KOPT-K1 (cell line): ENCODE measurements around the gene ELMO1.

Source experiments
- H3K27ac ChIP-seq: fragments of 200-600 bp; sonication (generic); 2 replicates; pipeline ENCODE4 v1.5.1; 2016; ENCODE audit warnings: antibody characterized with exemption, mild to moderate bottlenecking, low read depth, low read length; ENCODE audit not compliant: poor library complexity, severe bottlenecking
- H3K36me3 ChIP-seq: fragments of 200-600 bp; sonication (generic); 2 replicates; pipeline ENCODE4 v1.5.1; 2017; ENCODE audit warnings: antibody characterized with exemption, mild to moderate bottlenecking, low read length, moderate library complexity; ENCODE audit not compliant: insufficient read depth
- H3K9me3 ChIP-seq: fragments of 200-600 bp; sonication (generic); 2 replicates; pipeline ENCODE4 v1.5.1; 2017; ENCODE audit warnings: antibody characterized with exemption, low read length, mild to moderate bottlenecking; ENCODE audit not compliant: insufficient read depth, poor library complexity, severe bottlenecking

Gene ELMO1

GRCh38 chr7:37365405-37365804 is 83.3 kb downstream of the ELMO1 start:
- no peak overlapping the region for H3K27ac ChIP-seq
- no peaks in the 10 kb centered on the region for H3K9me3 ChIP-seq
- no peaks in the 10 kb centered on the region for H3K36me3 ChIP-seq

GRCh38 chr7:37364856-37365255 is 83.8 kb downstream of the ELMO1 start:
- no peak overlapping the region for H3K27ac ChIP-seq
- no peaks in the 10 kb centered on the region for H3K9me3 ChIP-seq
- H3K36me3 ChIP-seq: no peaks in the 10 kb centered on the region

- H3K27ac ChIP-seq: peak overlapping the region; percentile 40
- no peaks in the 10 kb centered on the region for H3K36me3 ChIP-seq
- no peaks in the 10 kb centered on the region for H3K9me3 ChIP-seq
Measured at GRCh38 chr7:37363536-37364491, 84.8 kb downstream of the ELMO1 start.

DNA sequence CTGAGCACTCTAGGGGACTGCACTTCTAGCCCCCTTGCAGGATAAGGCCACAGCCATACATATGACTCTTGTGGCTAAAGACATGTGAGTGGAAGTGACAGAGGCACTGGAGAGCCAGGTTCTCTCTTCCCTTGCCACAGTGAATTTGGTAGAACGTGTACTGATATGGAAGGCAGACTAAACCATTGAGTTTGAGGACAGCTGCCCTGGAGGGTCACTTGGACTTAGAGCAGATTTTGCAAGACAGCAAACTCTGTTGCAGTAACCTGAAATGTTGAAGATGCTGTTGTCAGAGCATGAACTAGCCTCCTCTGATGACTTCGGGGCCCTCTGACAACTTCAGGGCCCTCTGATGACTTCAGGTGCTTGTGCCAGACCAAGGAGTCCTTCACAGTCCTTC is 85.9 kb downstream of the ELMO1 start:
- no peaks in the 10 kb centered on the region for H3K36me3 ChIP-seq
- H3K9me3 ChIP-seq: no peaks in the 10 kb centered on the region

GRCh38 chr7:37360484-37360883 is 88.2 kb downstream of the ELMO1 start:
- Histone ChIP-seq H3K27ac (peak overlapping the region; percentile 65), H3K9me3 (no peaks in the 10 kb centered on the region), H3K36me3 (no peaks in the 10 kb centered on the region)

More for the DNA sequence above, 85.9 kb downstream of the ELMO1 start:
- H3K27ac ChIP-seq: peak overlapping the region; percentile 40

DNA sequence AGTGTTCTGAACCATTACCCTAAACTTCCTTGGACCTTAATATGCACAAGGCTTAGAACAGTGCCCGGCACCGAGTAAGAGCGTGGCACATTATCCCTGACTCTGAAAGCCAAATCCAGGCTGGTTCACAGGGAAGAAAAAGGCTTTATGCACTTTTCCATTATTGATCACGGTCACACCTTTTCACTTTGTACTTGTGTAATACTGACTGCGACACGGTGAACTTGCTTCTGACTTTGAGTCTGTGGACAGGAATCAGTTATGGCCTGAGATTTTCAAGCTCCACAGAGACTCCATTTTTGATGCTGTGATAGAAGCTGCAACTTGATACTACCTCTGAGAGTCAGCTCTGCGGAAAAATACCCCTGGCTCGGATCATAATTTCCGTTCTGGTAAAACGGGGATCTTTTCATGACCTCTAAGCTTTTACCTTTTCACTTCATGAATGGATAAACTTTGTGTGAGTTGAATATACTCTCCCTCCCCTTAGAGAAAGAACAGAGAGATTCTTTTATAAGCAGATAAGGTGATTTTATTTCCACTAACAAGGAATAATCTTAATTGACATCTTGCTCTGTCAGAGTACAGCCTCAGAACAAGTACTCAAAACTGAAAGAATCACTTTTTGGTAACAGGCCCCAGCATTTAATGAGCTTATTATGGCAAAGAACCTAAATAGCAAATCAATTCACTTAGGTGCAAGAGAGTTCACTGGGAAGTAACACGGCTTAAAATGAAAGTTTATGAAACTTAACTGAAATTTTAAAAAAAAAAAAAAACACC is 88.8 kb downstream of the ELMO1 start:
- Histone ChIP-seq H3K36me3 (no peaks in the 10 kb centered on the region), H3K9me3 (no peaks in the 10 kb centered on the region), H3K27ac (peak overlapping the region; percentile 65)

DNA sequence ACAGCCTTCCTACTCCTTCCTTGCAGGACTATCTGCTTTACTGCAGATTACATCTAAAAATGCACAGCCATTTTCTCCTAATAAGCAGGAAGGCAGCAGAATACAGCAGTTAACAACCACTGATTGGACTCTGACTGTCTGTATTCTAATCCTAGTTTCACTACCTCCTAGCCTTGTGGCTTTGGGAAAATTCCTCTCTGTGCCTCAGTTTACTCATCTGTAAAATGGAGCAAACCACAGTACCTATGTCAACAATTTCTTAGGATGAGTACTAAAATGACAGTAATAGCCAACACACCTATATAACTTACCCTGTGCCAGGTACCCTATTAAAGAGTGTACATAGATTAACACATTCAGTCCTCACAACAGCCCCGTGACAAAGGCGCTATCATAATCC is 89.5 kb downstream of the ELMO1 start:
- Histone ChIP-seq H3K36me3 (no peaks in the 10 kb centered on the region), H3K9me3 (no peaks in the 10 kb centered on the region), H3K27ac (peak overlapping the region; percentile 65)

DNA sequence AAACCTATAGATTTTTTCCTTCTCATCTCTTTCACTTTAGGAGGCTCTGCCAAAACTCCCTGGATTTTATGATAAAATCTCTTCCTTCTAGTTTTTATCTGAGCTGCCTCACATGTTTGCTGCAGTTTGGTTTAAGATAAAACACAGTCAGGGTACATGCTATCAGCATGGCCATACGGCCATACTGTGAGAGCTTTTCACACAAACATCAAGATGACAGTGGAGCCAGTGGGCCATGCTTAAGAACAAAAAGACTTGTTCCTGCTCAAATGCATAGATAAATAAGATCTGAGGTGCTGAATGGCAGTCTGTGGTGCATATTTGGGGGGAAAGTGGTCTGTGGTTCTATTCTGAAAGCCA is 91.0 kb downstream of the ELMO1 start:
- Histone ChIP-seq H3K9me3 (no peaks in the 10 kb centered on the region), H3K27ac (peak overlapping the region; percentile 65), H3K36me3 (no peaks in the 10 kb centered on the region)

- no peaks in the 10 kb centered on the region for H3K9me3 ChIP-seq
- H3K27ac ChIP-seq: peak overlapping the region; percentile 65
- no peaks in the 10 kb centered on the region for H3K36me3 ChIP-seq
Measured at GRCh38 chr7:37356911-37357636, 91.6 kb downstream of the ELMO1 start.

GRCh38 chr7:37354656-37355131 is 94.0 kb downstream of the ELMO1 start:
- Histone ChIP-seq H3K36me3 (no peaks in the 10 kb centered on the region; the same call in 1 of the 2 replicates), H3K27ac (peak overlapping the region; percentile 78), H3K9me3 (no peaks in the 10 kb centered on the region)

- H3K36me3 ChIP-seq: no peaks in the 10 kb centered on the region; the same call in 1 of the 2 replicates
- no peaks in the 10 kb centered on the region for H3K9me3 ChIP-seq
- peak overlapping the region; percentile 78 for H3K27ac ChIP-seq
Measured at GRCh38 chr7:37353949-37354655, 94.6 kb downstream of the ELMO1 start.

DNA sequence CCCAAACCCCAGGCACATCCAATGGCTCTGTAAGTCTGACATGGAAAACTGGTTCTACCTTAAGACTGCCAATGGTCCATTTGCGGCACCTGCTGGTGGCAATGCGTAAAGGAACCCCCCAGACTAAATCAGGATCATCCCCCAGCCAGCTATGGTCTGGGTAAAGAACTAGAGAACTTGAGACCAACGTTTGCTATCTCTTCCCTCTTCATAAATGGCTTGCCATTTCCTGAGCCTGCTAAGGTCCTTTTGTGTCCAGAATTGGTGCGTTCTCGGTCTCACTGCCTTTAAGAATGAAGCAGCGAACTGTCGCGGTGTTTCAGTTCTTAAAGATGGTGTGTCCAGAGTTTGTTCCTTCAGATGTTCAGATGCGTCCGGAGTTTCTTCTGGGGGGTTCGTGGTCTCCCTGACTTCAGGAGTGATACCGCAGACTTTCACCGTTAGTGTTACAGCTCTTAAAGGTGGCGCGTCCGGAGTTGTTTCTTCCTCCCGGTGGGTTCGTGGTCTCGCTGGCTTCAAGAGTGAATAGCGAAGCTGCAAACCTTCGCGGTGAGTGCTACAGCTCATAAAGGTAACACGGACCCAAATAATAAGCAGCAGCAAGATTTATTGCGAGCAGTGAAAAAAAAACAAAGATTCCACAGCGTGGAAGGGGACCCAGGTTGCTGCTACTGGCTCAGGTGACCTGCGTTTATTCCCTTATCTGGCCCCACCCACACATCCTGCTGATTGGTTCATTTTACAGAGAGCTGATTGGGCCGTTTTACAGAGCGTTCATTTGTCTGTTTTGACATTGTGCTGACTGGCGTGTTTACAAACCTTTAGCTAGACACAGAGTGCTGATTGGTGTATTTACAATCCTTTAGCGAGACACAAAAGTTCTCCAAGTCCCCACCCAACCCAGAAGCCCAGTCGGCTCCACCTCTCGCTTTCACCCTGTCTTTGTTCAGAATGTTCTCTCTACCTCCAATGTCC is 95.4 kb downstream of the ELMO1 start:
- peak overlapping the region; percentile 78 for H3K27ac ChIP-seq
- no peaks in the 10 kb centered on the region; the same call in 1 of the 2 replicates for H3K36me3 ChIP-seq
- no peaks in the 10 kb centered on the region for H3K9me3 ChIP-seq

DNA sequence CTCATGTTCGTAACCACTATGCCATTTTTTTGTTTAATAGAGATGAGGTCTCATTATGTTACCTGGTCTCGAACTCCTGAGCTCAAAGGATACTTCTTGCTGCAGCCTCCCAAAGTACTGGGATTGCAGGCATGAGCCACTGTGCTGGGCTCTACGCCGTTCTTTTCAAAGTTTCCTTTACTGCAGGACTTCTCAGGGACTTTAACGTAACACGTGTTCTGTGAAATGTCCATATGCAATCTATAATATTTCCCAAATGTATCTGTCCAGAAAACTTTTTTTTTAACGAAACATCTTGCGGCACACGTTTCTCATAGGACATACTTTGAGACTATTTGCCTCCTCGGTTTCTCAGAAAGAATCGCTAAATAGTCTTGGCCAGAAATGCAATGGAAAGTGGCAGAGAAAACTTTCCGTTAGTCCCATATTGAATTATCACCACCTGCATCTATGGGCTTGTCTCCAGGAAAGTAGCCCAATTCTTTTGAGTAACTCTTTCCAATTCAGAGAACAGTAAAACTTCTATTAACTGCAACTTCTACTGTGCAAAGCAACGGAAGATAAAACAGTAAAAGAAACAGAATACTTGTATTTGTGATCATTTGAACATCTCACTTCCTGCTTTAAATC is 96.3 kb downstream of the ELMO1 start:
- Histone ChIP-seq H3K36me3 (no peaks in the 10 kb centered on the region; the same call in 1 of the 2 replicates), H3K9me3 (no peaks in the 10 kb centered on the region), H3K27ac (peak overlapping the region; percentile 78)
